HEK293 (cell line): ENCODE measurements around the gene APCDD1.

ENCODE experiments used
- CTCF ChIA-PET: fragments of 350-600 bp; formaldehyde crosslinking; extraction: SDS; loops from one replicate; lab custom pipeline; 2021; ENCODE audit warnings: antibody characterized with exemption; lab: Yijun Ruan, JAX
- POLR2A ChIA-PET: fragments of 300-600 bp; formaldehyde crosslinking; extraction: SDS; loops from one replicate; lab custom pipeline; 2020; ENCODE audit warnings: antibody characterized with exemption, inconsistent platforms; lab: Yijun Ruan, JAX
- H3K27ac ChIP-seq: fragments of 200-500 bp; sonication (Bioruptor generic); 2 replicates; pipeline ENCODE4 v1.5.1; 2014; ENCODE audit warnings: low read depth, low read length, control low read depth, inconsistent platforms; ENCODE audit errors: extremely low read depth
- H3K36me3 ChIP-seq, 2 experiments: fragments of 200-500 bp in 1 of 2; sonication (Bioruptor generic) in 1 of 2; 1 replicate in 1 of 2; 2 replicates in 1 of 2; pipeline ENCODE4 v1.5.1; 2014 to 2017; ENCODE audit warnings: inconsistent platforms in 2 of 2, low read length in 2 of 2; ENCODE audit not compliant: control insufficient read depth in 2 of 2, insufficient read depth in 1 of 2
- H3K4me1 ChIP-seq: fragments of 200-500 bp; sonication (Bioruptor generic); 2 replicates; pipeline ENCODE4 v1.5.1; 2014; ENCODE audit warnings: mild to moderate bottlenecking, low read length, inconsistent platforms; ENCODE audit not compliant: control insufficient read depth, insufficient read depth
- H3K4me3 ChIP-seq: 2 replicates; pipeline ENCODE4 v1.5.1; 2011; ENCODE audit warnings: low read depth, mild to moderate bottlenecking, control low read depth, low read length, moderate library complexity
- H3K9me3 ChIP-seq: fragments of 200-500 bp; sonication (Bioruptor generic); 2 replicates; pipeline ENCODE4 v1.5.1; 2014; ENCODE audit warnings: low read depth, low read length, inconsistent platforms; ENCODE audit not compliant: control insufficient read depth, insufficient read depth
- BCL11B ChIP-seq: fragments of 450-650 bp; formaldehyde crosslinking; IDR thresholded peaks from 2 replicates; pipeline ENCODE4 v1.5.1; 2016; ENCODE audit warnings: low read depth, missing biosample characterization, missing genetic modification characterization
- FEZF1 ChIP-seq: fragments of 450-650 bp; formaldehyde crosslinking; IDR thresholded peaks from 2 replicates; pipeline ENCODE4 v1.5.1; 2016; ENCODE audit warnings: missing biosample characterization, missing genetic modification characterization
- MEIS1 ChIP-seq: sonication (generic); formaldehyde crosslinking; IDR thresholded peaks from 2 replicates; pipeline ENCODE4 v1.8.1; 2022; ENCODE audit warnings: missing genetic modification reagents, mild to moderate bottlenecking, borderline replicate concordance
- SETDB1 ChIP-seq: IDR thresholded peaks from one replicate; pipeline ENCODE4 v1.6.1; 2017; ENCODE audit warnings: mild to moderate bottlenecking, low read length, moderate library complexity, mixed read lengths; ENCODE audit not compliant: insufficient read length
- ZBTB21 ChIP-seq: fragments of 450-650 bp; formaldehyde crosslinking; IDR thresholded peaks from 2 replicates; pipeline ENCODE4 v1.5.1; 2017; ENCODE audit warnings: missing biosample characterization, missing genetic modification characterization
- ZBTB48 ChIP-seq: fragments of 450-650 bp; formaldehyde crosslinking; IDR thresholded peaks from 2 replicates; pipeline ENCODE4 v1.5.1; 2016; ENCODE audit warnings: missing biosample characterization, missing genetic modification characterization
- ZFP69B ChIP-seq: fragments of 450-650 bp; formaldehyde crosslinking; IDR thresholded peaks from 2 replicates; pipeline ENCODE4 v1.5.1; 2016; ENCODE audit warnings: missing biosample characterization, missing genetic modification characterization
- ZIC2 ChIP-seq: fragments of 450-650 bp; formaldehyde crosslinking; IDR thresholded peaks from 2 replicates; pipeline ENCODE4 v1.5.1; 2016; ENCODE audit warnings: missing biosample characterization, missing genetic modification characterization
- ZNF18 ChIP-seq: fragments of 450-650 bp; formaldehyde crosslinking; IDR thresholded peaks from 2 replicates; pipeline ENCODE4 v1.5.1; 2016; ENCODE audit warnings: missing biosample characterization, missing genetic modification characterization
- ZNF2 ChIP-seq: fragments of 450-650 bp; formaldehyde crosslinking; IDR thresholded peaks from 2 replicates; pipeline ENCODE4 v1.5.1; 2016; ENCODE audit warnings: missing biosample characterization, missing genetic modification characterization
- ZNF274 ChIP-seq, 2 experiments: fragments of 200-500 bp in 1 of 2; fragments of 450-650 bp in 1 of 2; sonication (Bioruptor generic) in 1 of 2; formaldehyde crosslinking in 1 of 2; IDR thresholded peaks; 2 replicates each; pipeline versions ENCODE4 v1.5.1 to v1.6.1; 2014 to 2016; ENCODE audit warnings: borderline replicate concordance in 1 of 2, inconsistent platforms in 1 of 2, low read length in 1 of 2, missing biosample characterization in 1 of 2, missing genetic modification characterization in 1 of 2
- ZNF423 ChIP-seq: fragments of 450-650 bp; formaldehyde crosslinking; IDR thresholded peaks from 2 replicates; pipeline ENCODE4 v1.5.1; 2016; ENCODE audit warnings: missing biosample characterization, missing genetic modification characterization
- ZNF692 ChIP-seq: fragments of 450-650 bp; formaldehyde crosslinking; IDR thresholded peaks from 2 replicates; pipeline ENCODE4 v1.5.1; 2016; ENCODE audit warnings: missing biosample characterization, missing genetic modification characterization
- ZNF843 ChIP-seq: fragments of 450-650 bp; formaldehyde crosslinking; IDR thresholded peaks from 2 replicates; pipeline ENCODE4 v1.5.1; 2016; ENCODE audit warnings: missing biosample characterization, missing genetic modification characterization
- ZXDB ChIP-seq: fragments of 450-650 bp; formaldehyde crosslinking; IDR thresholded peaks from 2 replicates; pipeline ENCODE4 v1.5.1; 2016; ENCODE audit warnings: missing biosample characterization, missing genetic modification characterization
- TF ChIP-seq, protein P1 (sequence below): fragments of 450-650 bp; formaldehyde crosslinking; IDR thresholded peaks from 2 replicates; pipeline ENCODE4 v1.5.1; 2017; ENCODE audit warnings: missing biosample characterization, missing genetic modification characterization
- TF ChIP-seq, protein P2 (sequence below): fragments of 450-650 bp; formaldehyde crosslinking; IDR thresholded peaks from 2 replicates; pipeline ENCODE4 v1.5.1; 2017; ENCODE audit warnings: missing biosample characterization, missing genetic modification characterization
- TF ChIP-seq, protein P3 (sequence below): fragments of 450-650 bp; formaldehyde crosslinking; IDR thresholded peaks from 2 replicates; pipeline ENCODE4 v1.5.1; 2017; ENCODE audit warnings: missing biosample characterization, missing genetic modification characterization

The APCDD1 gene

DNA sequence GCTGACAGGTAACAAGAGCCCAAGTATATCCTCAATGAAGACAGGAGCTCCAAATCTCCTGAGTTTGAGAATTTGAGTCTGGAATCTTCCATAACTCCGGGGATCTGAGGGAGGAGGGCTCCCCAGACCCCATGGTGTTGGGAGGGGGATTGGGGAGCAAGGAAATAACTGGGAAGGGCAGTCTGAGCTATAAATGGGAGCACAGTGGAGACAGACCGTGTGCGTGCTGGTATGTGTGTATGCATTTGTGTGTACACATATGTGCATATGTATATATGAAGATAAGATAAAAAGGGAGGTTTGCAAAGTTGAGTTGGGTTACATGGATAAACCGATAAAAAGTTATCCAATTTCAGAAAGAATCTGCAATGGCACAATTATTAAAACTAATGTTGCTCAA is 2.3 kb downstream of the APCDD1 start (continued):
- TF ChIP-seq ZNF18 (no peak), ZNF274 (IDR thresholded peaks at IDR 0.05; ENCODE audit: low read length) (no peak), ZNF274 (tag by site-specific recombination; IDR thresholded peaks at IDR 0.05; ENCODE audit: borderline replicate concordance) (no peak)
- TF ChIP-seq, all 188 proteins: peak for 0

DNA sequence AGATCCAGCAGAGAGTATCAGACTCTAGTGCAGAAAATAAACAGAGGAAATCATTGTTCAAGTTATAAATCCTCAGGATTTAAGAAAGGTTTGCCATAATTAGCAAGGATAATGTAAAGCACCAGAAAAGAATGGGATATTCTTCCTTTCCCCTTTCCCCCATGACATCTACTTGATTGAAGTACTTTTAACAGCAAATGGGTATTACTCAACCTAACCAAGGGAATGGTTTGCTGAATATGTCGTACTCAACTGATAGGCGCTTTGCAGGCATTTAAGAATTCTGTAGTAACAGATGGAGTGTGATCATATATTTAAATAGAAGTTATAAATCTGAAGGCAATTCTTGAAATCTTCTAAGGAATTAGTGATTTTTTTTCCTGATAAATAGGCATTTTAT is 2.7 kb downstream of the APCDD1 start:
- no peaks in the 10 kb centered on the region for H3K9me3 ChIP-seq
- no peak for TF ChIP-seq ZBTB21 (tag by site-specific recombination)
- TF ChIP-seq ZBTB48 (tag by site-specific recombination), result no peak
- TF ChIP-seq BCL11B, result no peak
- no peak for TF ChIP-seq MEIS1
- TF ChIP-seq ZNF2, result no peak
- TF ChIP-seq ZNF692 (tag by site-specific recombination), result no peak
- TF ChIP-seq ZNF423 (tag by site-specific recombination), result no peak
- TF ChIP-seq SETDB1, result no peak
- TF ChIP-seq, all 188 proteins: peak for 0
- POLR2A ChIA-PET, result no interaction called here
- Histone ChIP-seq H3K4me3 (no peak overlapping the region), H3K4me1 (peaks cover 32% of the 10 kb centered on the region), H3K36me3 (no peaks in the 10 kb centered on the region), H3K27ac (no peak overlapping the region)
- CTCF ChIA-PET, result no interaction called here

- POLR2A ChIA-PET, result no interaction called here
- Histone ChIP-seq H3K4me3 (no peak overlapping the region), H3K36me3 (no peaks in the 10 kb centered on the region), H3K4me1 (peaks cover 32% of the 10 kb centered on the region), H3K9me3 (no peaks in the 10 kb centered on the region), H3K27ac (no peak overlapping the region)
- CTCF ChIA-PET, result interaction anchor here (0.6 to 1.5 kb wide), 4 partner anchors 20 to 486 kb away, joined by 3 to 5 read pairs (median 4); no protein-coding TSS in a partner anchor
- TF ChIP-seq ZNF843 (tag by site-specific recombination) (peak; percentile 75), ZXDB (tag by site-specific recombination) (0 out of 2 replicates have a peak, but pooled peaks have one; percentile 51), ZIC2 (tag by site-specific recombination) (no peak), ZFP69B (tag by site-specific recombination) (no peak), FEZF1 (tag by site-specific recombination) (peak; percentile 13; the same call in 1 of the 2 replicates)
- TF ChIP-seq, protein P1, sequence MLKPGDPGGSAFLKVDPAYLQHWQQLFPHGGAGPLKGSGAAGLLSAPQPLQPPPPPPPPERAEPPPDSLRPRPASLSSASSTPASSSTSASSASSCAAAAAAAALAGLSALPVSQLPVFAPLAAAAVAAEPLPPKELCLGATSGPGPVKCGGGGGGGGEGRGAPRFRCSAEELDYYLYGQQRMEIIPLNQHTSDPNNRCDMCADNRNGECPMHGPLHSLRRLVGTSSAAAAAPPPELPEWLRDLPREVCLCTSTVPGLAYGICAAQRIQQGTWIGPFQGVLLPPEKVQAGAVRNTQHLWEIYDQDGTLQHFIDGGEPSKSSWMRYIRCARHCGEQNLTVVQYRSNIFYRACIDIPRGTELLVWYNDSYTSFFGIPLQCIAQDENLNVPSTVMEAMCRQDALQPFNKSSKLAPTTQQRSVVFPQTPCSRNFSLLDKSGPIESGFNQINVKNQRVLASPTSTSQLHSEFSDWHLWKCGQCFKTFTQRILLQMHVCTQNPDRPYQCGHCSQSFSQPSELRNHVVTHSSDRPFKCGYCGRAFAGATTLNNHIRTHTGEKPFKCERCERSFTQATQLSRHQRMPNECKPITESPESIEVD (tag by site-specific recombination), result peak; percentile 51; the same call in 1 of the 2 replicates
- TF ChIP-seq, protein P2, sequence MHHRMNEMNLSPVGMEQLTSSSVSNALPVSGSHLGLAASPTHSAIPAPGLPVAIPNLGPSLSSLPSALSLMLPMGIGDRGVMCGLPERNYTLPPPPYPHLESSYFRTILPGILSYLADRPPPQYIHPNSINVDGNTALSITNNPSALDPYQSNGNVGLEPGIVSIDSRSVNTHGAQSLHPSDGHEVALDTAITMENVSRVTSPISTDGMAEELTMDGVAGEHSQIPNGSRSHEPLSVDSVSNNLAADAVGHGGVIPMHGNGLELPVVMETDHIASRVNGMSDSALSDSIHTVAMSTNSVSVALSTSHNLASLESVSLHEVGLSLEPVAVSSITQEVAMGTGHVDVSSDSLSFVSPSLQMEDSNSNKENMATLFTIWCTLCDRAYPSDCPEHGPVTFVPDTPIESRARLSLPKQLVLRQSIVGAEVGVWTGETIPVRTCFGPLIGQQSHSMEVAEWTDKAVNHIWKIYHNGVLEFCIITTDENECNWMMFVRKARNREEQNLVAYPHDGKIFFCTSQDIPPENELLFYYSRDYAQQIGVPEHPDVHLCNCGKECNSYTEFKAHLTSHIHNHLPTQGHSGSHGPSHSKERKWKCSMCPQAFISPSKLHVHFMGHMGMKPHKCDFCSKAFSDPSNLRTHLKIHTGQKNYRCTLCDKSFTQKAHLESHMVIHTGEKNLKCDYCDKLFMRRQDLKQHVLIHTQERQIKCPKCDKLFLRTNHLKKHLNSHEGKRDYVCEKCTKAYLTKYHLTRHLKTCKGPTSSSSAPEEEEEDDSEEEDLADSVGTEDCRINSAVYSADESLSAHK, result 0 out of 2 replicates have a peak, but pooled peaks have one; percentile 27
- TF ChIP-seq, protein P3, sequence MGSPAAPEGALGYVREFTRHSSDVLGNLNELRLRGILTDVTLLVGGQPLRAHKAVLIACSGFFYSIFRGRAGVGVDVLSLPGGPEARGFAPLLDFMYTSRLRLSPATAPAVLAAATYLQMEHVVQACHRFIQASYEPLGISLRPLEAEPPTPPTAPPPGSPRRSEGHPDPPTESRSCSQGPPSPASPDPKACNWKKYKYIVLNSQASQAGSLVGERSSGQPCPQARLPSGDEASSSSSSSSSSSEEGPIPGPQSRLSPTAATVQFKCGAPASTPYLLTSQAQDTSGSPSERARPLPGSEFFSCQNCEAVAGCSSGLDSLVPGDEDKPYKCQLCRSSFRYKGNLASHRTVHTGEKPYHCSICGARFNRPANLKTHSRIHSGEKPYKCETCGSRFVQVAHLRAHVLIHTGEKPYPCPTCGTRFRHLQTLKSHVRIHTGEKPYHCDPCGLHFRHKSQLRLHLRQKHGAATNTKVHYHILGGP, result 0 out of 2 replicates have a peak, but pooled peaks have one; percentile 38
Observed at GRCh38 chr18:10457767-10458166, 3.3 kb downstream of the APCDD1 start.
